Bronchial epithelial cell (primary cell): ENCODE data around the gene C4orf51. TPM values are rescaled to one million over a fixed set of nuclear protein-coding genes. Genes with fewer than 3 reads are reported as not detected.

Source experiments
- DNase-seq: peaks from one replicate; pipeline ENCODE4 v3.0.0-alpha.2; 2010; ENCODE audit warnings: low read depth
- FAIRE-seq: peaks from 2 replicates; lab custom pipeline; 2011; peaks lifted over from hg19 to GRCh38; lab: Jason Lieb, UNC
- H3K27me3 ChIP-seq: 2 replicates; pipeline ENCODE4 v1.5.1; 2011; ENCODE audit warnings: low read length; ENCODE audit not compliant: control insufficient read depth, insufficient read depth
- H3K36me3 ChIP-seq: 2 replicates; pipeline ENCODE4 v1.5.1; 2011; ENCODE audit warnings: low read length; ENCODE audit not compliant: control insufficient read depth, insufficient read depth
- H3K4me3 ChIP-seq: 2 replicates; pipeline ENCODE4 v1.5.1; 2011; ENCODE audit warnings: mild to moderate bottlenecking, low read depth, low read length, control low read depth
- total RNA-seq: library from RNA; depleted of rRNA; stranded (reverse); fragments of >200 nt; gene quantifications from 2 replicates; pipeline ENCODE4 v1.2.1, GENCODE V29; 2014
- TF ChIP-seq, protein P1 (sequence below): IDR thresholded peaks from 2 replicates; pipeline ENCODE4 v1.5.1; 2011; ENCODE audit warnings: mild to moderate bottlenecking, moderate library complexity, low read length, control low read depth, inconsistent platforms; ENCODE audit not compliant: insufficient read depth, severe bottlenecking

C4orf51 gene
- total RNA-seq, 1 donor from 2014 or later: not detected

DNA sequence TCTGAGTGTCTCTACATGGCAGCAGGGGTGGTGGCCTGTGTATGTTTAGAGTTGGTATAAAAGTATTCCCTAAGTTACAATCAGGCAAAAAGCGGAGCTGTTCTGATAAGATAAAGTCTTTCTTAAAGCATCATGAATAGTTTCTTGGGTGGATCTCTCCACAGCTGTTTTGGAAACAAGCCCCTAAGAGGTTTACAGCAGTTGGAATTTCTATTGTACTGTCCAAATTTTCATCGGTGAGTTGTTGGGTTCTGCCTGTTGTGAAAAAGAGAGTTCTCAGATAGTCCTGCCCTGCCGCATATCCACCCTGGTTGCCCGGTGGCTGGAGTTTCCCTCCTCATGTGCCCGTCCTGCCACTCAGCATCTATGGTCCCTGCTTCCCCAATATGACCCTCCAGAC, 50.1 kb downstream of the C4orf51 start:
- H3K27me3 ChIP-seq: no peaks in the 10 kb centered on the region
- H3K36me3 ChIP-seq: no peaks in the 10 kb centered on the region
- H3K4me3 ChIP-seq: no peak overlapping the region
- TF ChIP-seq, protein P1, sequence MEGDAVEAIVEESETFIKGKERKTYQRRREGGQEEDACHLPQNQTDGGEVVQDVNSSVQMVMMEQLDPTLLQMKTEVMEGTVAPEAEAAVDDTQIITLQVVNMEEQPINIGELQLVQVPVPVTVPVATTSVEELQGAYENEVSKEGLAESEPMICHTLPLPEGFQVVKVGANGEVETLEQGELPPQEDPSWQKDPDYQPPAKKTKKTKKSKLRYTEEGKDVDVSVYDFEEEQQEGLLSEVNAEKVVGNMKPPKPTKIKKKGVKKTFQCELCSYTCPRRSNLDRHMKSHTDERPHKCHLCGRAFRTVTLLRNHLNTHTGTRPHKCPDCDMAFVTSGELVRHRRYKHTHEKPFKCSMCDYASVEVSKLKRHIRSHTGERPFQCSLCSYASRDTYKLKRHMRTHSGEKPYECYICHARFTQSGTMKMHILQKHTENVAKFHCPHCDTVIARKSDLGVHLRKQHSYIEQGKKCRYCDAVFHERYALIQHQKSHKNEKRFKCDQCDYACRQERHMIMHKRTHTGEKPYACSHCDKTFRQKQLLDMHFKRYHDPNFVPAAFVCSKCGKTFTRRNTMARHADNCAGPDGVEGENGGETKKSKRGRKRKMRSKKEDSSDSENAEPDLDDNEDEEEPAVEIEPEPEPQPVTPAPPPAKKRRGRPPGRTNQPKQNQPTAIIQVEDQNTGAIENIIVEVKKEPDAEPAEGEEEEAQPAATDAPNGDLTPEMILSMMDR: no peak
- no peak for FAIRE-seq
- no peak for DNase-seq

DNA sequence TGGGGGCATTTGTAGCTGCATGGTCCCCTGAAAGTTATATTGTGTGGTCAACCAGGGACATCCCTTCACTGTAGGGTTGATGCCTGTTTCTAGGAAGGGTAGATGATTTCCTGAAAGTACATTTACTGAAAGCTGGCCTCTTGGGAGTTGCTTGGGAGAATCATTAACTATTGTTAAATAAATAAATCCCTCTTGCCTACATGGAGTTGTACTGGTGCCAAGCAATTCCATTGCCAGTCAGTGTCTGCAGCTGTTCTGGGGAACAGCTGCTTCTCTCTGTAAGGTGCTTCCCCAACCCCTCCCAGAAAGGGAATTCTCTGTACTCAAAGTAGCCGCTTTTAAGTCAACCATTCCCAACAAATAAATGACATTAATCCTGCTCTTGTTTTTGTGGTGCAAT, 51.1 kb downstream of the C4orf51 start:
- FAIRE-seq (no peak), DNase-seq (no peak)
- TF ChIP-seq, protein P1: no peak

DNA sequence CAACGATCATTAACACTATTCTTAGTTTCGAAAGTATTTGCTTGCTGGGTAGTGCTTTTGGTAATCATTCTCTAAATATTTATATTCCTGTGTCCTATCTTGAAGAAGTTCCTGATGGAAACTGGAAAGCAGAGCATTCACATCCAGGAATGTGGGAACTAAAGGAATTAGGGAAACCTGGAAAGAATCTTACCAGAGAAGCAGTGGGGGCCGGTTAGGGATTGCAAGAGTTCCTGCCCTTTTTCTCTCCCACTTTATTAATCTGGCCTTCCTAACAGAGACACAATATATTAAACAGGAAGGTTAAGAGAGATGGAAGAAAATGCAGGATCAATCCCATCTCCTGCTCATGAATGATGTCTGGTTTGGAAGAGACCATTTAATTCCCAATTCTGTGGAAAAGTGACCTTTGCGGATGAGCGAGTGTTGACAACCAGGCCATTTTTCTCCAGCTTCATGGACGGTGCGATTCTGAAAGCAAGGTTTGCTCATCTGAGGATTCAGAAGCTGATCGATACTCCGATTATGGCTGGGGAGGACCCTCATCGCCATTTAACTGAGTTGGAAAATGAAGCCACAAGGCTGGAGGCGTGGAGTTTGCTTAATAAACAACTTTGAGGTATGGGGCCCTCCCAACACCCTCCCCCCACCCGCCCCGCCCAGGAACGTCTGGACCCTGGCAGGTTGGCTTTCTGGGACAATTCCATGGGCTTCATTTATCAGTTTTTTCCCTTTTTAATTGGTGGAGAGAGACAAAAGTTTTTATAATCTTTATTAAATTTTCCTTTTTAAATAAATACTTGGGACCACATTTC, 52.3 kb downstream of the C4orf51 start:
- DNase-seq (no peak), FAIRE-seq (no peak)
- TF ChIP-seq, protein P1: no peak
- Histone ChIP-seq H3K4me3 (peak overlapping the region; percentile 54), H3K36me3 (no peaks in the 10 kb centered on the region), H3K27me3 (no peaks in the 10 kb centered on the region)

More for the DNA sequence above, 51.1 kb downstream of the C4orf51 start:
- Histone ChIP-seq H3K4me3 (no peak overlapping the region), H3K36me3 (no peaks in the 10 kb centered on the region), H3K27me3 (no peaks in the 10 kb centered on the region)

DNA sequence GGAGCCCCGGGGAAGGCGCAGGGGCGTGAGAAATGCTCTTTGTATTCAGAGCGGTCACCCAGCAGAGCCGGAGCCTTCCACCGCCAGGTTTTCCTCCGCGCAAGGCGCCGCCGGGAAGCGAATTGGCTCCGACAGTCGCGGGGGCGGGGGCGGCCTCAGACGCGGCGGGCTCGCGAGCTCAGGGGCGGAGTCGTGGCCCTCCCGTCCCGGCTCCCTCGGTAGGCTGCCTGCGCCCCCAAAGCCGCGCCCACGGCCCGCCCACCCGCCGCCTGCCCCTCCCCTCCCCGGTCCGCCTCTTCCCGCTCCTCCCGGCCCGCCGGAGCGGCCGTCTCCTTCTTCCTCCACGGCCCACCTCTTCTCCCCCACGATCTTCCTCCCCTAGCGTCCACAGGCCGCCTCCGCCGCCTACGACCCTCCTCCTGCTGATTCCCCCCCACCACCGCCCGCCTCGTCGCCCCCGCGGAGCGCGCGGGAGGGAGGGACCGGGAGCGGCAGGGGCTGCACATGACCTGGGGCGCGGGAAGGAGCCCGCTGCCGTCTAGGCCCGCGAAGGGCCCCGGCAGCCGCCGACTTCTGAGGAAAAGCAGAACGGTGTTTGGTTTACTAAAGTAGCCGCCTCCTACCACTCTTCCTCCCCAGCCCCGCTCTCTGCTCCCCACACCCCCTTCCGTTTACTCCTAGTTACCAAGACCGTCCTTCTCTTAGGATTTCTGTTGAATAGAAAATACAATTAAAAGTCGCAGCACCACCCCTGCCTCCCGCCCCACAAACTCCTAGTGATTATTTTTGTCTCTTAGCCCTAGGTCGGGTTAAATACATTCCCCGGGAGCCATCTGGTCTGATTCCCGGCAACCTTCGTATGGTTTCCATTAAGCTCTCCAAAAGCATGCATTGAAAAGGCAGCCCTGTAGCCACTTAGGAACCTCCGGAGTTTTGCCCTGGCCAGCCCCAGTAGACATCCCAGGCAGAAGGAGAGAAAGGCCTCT, 53.2 kb downstream of the C4orf51 start:
- Histone ChIP-seq H3K27me3 (no peaks in the 10 kb centered on the region), H3K36me3 (no peaks in the 10 kb centered on the region), H3K4me3 (peak overlapping the region; percentile 54)
- no peak for FAIRE-seq
- TF ChIP-seq, protein P1: no peak
- DNase-seq: peak; percentile 79

DNA sequence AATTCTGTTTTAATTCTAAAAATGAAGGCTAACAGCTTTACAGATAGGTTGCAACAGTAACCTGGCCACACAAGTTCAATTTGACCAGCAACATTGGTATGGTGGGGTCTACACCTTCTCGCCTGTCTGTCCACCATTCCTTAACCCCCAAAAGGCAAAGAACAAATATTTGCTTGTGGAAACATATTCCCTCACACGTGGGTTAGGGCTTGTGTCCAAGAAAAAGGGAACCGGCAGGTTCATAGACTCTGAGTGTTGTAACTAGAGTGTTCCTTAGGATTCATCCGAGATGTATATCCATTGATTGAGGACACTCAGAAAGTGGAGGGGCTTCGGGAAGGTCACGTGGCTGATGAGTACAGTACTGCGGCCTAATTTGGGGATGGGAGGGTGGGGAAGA, 54.1 kb downstream of the C4orf51 start:
- TF ChIP-seq, protein P1: no peak
- H3K36me3 ChIP-seq: no peaks in the 10 kb centered on the region
- FAIRE-seq (peak; percentile 79), DNase-seq (peak; percentile 47)
- H3K4me3 ChIP-seq: peak overlapping the region; percentile 22
- H3K27me3 ChIP-seq: no peaks in the 10 kb centered on the region
